Transverse colon (tissue), 4 donors: ENCODE measurements around the gene IFIT5. TPM values are rescaled to one million over a fixed set of nuclear protein-coding genes. Genes with fewer than 3 reads are reported as not detected.
A peak's percentile ranks its signal among the peaks of the same experiment; 100 is the strongest.

Experiments
- DNase-seq: peaks from one replicate; pipeline ENCODE4 v3.0.0-alpha.2; 2019
- H3K27ac ChIP-seq, 4 donors: fragments of 200-600 bp; sonication (generic); 2 replicates each; pipeline ENCODE4 v1.5.1; 2016 to 2018; ENCODE audit warnings: inconsistent platforms in 4 of 4
- H3K27me3 ChIP-seq: fragments of 200-600 bp; sonication (generic); 2 replicates; pipeline ENCODE4 v1.5.1; 2017; ENCODE audit warnings: inconsistent platforms
- H3K36me3 ChIP-seq, 4 donors: fragments of 200-600 bp; sonication (generic); 2 replicates each; pipeline ENCODE4 v1.5.1; 2017 to 2019; ENCODE audit warnings: inconsistent platforms in 4 of 4
- H3K4me1 ChIP-seq, 4 donors: fragments of 200-600 bp; sonication (generic); 2 replicates each; pipeline ENCODE4 v1.5.1; 2017 to 2020; ENCODE audit warnings: inconsistent platforms in 4 of 4
- H3K4me3 ChIP-seq, 4 donors: fragments of 200-600 bp; sonication (generic); 1 replicate in 1 of 4; 2 replicates in 3 of 4; pipeline versions ENCODE4 v1.5.1 to v1.6.1; 2017 to 2019; ENCODE audit warnings: inconsistent platforms in 4 of 4
- H3K9me3 ChIP-seq, 2 donors: fragments of 200-600 bp; sonication (generic); 2 replicates each; pipeline ENCODE4 v1.5.1; 2017 to 2019; ENCODE audit warnings: inconsistent platforms in 2 of 2
- EP300 ChIP-seq: sonication (generic); formaldehyde crosslinking; IDR thresholded peaks from one replicate; pipeline ENCODE4 v1.6.1; 2017; ENCODE audit warnings: antibody characterized with exemption, low read depth
- POLR2A ChIP-seq: fragments of 450-650 bp; IDR thresholded peaks from one replicate; pipeline ENCODE4 v1.6.1; 2016; ENCODE audit warnings: antibody characterized with exemption, mild to moderate bottlenecking, moderate library complexity
- POLR2AphosphoS5 ChIP-seq, 3 donors: sonication (generic); formaldehyde crosslinking; IDR thresholded peaks; one replicate each; pipeline ENCODE4 v1.6.1; 2016; ENCODE audit warnings: antibody characterized with exemption in 3 of 3
- WGBS, 2 donors: methylation state at CpG; one replicate each; pipeline ENCODE4 v1.1.5; 2018; ENCODE audit warnings: low coverage in 1 of 2; 5-methylcytosine and 5-hydroxymethylcytosine counted together
- in situ Hi-C, 4 donors: fragments of 200-750 bp; cut with MboI; loops; one replicate each; pipeline versions ENCODE4 v1.15.0 to v1.15.1; 2017; ENCODE audit warnings: low sequenced_read_pairs in 3 of 4, low pct_ligation_motif_present in 1 of 4, low pct_unique_long_range_greater_than_20kb in 1 of 4
- intact Hi-C: fragments of 100-400 bp; cut with DNase I; formaldehyde crosslinking; loops from one replicate; pipeline ENCODE4 v1.15.1; 2023; ENCODE audit warnings: low total_unique reads
- total RNA-seq, 4 donors: library from RNA; depleted of rRNA; stranded (reverse); fragments of >200 nt; gene quantifications; one replicate each; pipeline ENCODE4 v1.1.0, GENCODE V29; 2016
- TF ChIP-seq, protein P1 (sequence below), 5 experiments: fragments of 200-600 bp in 3 of 5; fragments of 450-650 bp in 2 of 5; sonication (generic) in 3 of 5; IDR thresholded peaks; 1 replicate in 2 of 5; 2 replicates in 3 of 5; pipeline ENCODE4 v1.5.1; 2016 to 2017; ENCODE audit warnings: antibody characterized with exemption in 5 of 5, inconsistent platforms in 3 of 5, mild to moderate bottlenecking in 2 of 5, moderate library complexity in 1 of 5

The IFIT5 gene
- total RNA-seq, 4 donors from 2014 or later: 1.5 to 12.5 (median 11.2) TPM

GRCh38 chr10:89458784-89459183, 44.4 kb downstream of the IFIT5 start:
- H3K27ac ChIP-seq: no peak overlapping the region
- intact Hi-C loops (no loop called here), in situ Hi-C loops (no loop called here)
- 66 to 89% methylated on average over 1 of the region's 1 CpG for WGBS, 2 donors
- H3K36me3 ChIP-seq: no peaks in the 10 kb centered on the region
- H3K4me3 ChIP-seq: no peak overlapping the region
- no peaks in the 10 kb centered on the region for H3K9me3 ChIP-seq
- no peak for DNase-seq
- H3K4me1 ChIP-seq: no peaks in the 10 kb centered on the region
- TF ChIP-seq POLR2A (no peak), EP300 (no peak), POLR2AphosphoS5 (IDR thresholded peaks at IDR 0.05) (no peak)
- TF ChIP-seq, protein P1, sequence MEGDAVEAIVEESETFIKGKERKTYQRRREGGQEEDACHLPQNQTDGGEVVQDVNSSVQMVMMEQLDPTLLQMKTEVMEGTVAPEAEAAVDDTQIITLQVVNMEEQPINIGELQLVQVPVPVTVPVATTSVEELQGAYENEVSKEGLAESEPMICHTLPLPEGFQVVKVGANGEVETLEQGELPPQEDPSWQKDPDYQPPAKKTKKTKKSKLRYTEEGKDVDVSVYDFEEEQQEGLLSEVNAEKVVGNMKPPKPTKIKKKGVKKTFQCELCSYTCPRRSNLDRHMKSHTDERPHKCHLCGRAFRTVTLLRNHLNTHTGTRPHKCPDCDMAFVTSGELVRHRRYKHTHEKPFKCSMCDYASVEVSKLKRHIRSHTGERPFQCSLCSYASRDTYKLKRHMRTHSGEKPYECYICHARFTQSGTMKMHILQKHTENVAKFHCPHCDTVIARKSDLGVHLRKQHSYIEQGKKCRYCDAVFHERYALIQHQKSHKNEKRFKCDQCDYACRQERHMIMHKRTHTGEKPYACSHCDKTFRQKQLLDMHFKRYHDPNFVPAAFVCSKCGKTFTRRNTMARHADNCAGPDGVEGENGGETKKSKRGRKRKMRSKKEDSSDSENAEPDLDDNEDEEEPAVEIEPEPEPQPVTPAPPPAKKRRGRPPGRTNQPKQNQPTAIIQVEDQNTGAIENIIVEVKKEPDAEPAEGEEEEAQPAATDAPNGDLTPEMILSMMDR (IDR thresholded peaks at IDR 0.05): no peak
- no peaks in the 10 kb centered on the region for H3K27me3 ChIP-seq

GRCh38 chr10:89463846-89464537, 49.6 kb downstream of the IFIT5 start:
- in situ Hi-C loops (no loop called here), intact Hi-C loops (no loop called here)
- TF ChIP-seq POLR2AphosphoS5 (IDR thresholded peaks at IDR 0.05) (no peak), EP300 (no peak), POLR2A (no peak)
- TF ChIP-seq, protein P1 (IDR thresholded peaks at IDR 0.05): no peak
- Histone ChIP-seq H3K36me3 (no peaks in the 10 kb centered on the region), H3K27ac (no peak overlapping the region), H3K9me3 (no peaks in the 10 kb centered on the region), H3K27me3 (no peaks in the 10 kb centered on the region), H3K4me3 (no peak overlapping the region), H3K4me1 (no peaks in the 10 kb centered on the region)
- DNase-seq: no peak
- 51 to 88% methylated on average over 2 to 6 of the region's 6 CpGs for WGBS, 2 donors

GRCh38 chr10:89465196-89465595, 50.8 kb downstream of the IFIT5 start:
- intact Hi-C loops (no loop called here), in situ Hi-C loops (no loop called here)
- no peak overlapping the region for H3K4me3 ChIP-seq
- H3K36me3 ChIP-seq: no peaks in the 10 kb centered on the region
- no peak for DNase-seq
- no peaks in the 10 kb centered on the region for H3K27me3 ChIP-seq
- H3K4me1 ChIP-seq: no peaks in the 10 kb centered on the region
- TF ChIP-seq EP300 (no peak), POLR2A (no peak), POLR2AphosphoS5 (IDR thresholded peaks at IDR 0.05) (no peak)
- TF ChIP-seq, protein P1 (IDR thresholded peaks at IDR 0.05): no peak
- H3K9me3 ChIP-seq: no peaks in the 10 kb centered on the region
- no peak overlapping the region for H3K27ac ChIP-seq
- WGBS, 2 donors: 43 to 44% methylated on average over 2 of the region's 2 CpGs

DNA sequence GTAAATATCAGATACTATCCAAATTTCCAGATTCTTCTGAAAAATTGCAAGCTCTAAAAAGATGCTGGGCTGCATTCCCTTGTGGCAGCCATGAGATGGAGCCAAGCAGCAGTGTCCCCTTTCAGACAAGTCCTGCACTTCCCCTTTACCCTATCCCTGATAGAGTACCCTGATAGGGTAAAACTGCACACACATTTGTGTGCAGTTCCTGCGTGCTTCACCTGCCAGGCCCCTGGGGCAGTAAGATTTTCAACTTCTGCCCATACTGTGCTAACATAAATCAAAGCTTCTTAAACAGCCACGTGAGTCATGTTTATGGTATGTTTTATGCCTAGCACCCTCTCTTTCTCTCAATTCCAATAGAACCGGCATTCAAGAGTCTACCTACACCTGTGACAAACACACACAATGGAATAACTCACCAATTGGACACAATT, 52.2 kb downstream of the IFIT5 start:
- Histone ChIP-seq H3K9me3 (no peaks in the 10 kb centered on the region), H3K4me3 (no peak overlapping the region), H3K4me1 (no peaks in the 10 kb centered on the region), H3K36me3 (no peaks in the 10 kb centered on the region), H3K27ac (no peak overlapping the region), H3K27me3 (no peaks in the 10 kb centered on the region)
- intact Hi-C loops (no loop called here), in situ Hi-C loops (no loop called here)
- 11 to 33% methylated on average over 1 to 3 of the region's 3 CpGs for WGBS, 2 donors
- TF ChIP-seq EP300 (no peak), POLR2A (no peak), POLR2AphosphoS5 (IDR thresholded peaks at IDR 0.05) (no peak)
- TF ChIP-seq, protein P1 (IDR thresholded peaks at IDR 0.05): peak in 2 of 5 experiments; percentile 12 to 26
- DNase-seq: no peak
